Prostate gland (tissue), 2 donors: ENCODE results near the gene PDP2. TPM values are rescaled to one million over a fixed set of nuclear protein-coding genes. Genes with fewer than 3 reads are reported as not detected.

ENCODE experiments used
- DNase-seq: peaks from one replicate; pipeline ENCODE4 v3.0.0-alpha.2; 2019; ENCODE audit warnings: low spot score
- H3K27ac ChIP-seq, 2 donors: fragments of 200-600 bp; sonication (generic); 2 replicates each; pipeline ENCODE4 v1.5.1; 2017 to 2019
- H3K27me3 ChIP-seq: fragments of 200-600 bp; sonication (generic); replicated peaks from 2 replicates; pipeline ENCODE4 v1.5.1; 2019; ENCODE audit not compliant: insufficient read depth
- H3K36me3 ChIP-seq, 2 donors: fragments of 200-600 bp; sonication (generic); 1 replicate in 1 of 2; 2 replicates in 1 of 2; pipeline versions ENCODE4 v1.5.1 to v1.8.1; 2017 to 2019
- H3K4me1 ChIP-seq: fragments of 200-600 bp; sonication (generic); replicated peaks from 2 replicates; pipeline ENCODE4 v1.5.1; 2019
- H3K4me3 ChIP-seq, 2 donors: fragments of 200-600 bp; sonication (generic); 2 replicates each; pipeline ENCODE4 v1.5.1; 2017 to 2019
- H3K9me3 ChIP-seq: fragments of 200-600 bp; sonication (generic); 2 replicates; pipeline ENCODE4 v1.5.1; 2017
- CTCF ChIP-seq, 4 experiments: fragments of 200-600 bp in 2 of 4; fragments of 450-650 bp in 2 of 4; sonication (generic) in 2 of 4; IDR thresholded peaks; 1 replicate in 3 of 4; 2 replicates in 1 of 4; pipeline ENCODE4 v1.5.1; 2016 to 2019; ENCODE audit warnings: antibody characterized with exemption in 4 of 4, mild to moderate bottlenecking in 2 of 4, moderate library complexity in 2 of 4
- POLR2A ChIP-seq: fragments of 450-650 bp; IDR thresholded peaks from one replicate; pipeline ENCODE4 v1.6.1; 2016; ENCODE audit warnings: antibody characterized with exemption, mild to moderate bottlenecking
- POLR2AphosphoS5 ChIP-seq: sonication (generic); formaldehyde crosslinking; IDR thresholded peaks from one replicate; pipeline ENCODE4 v1.6.1; 2017; ENCODE audit warnings: antibody characterized with exemption
- WGBS: methylation state at CpG from one replicate; pipeline ENCODE4 v1.1.5; 2018; 5-methylcytosine and 5-hydroxymethylcytosine counted together
- intact Hi-C: fragments of 100-400 bp; cut with DNase I; formaldehyde crosslinking; loops from one replicate; pipeline ENCODE4 v1.14.2; 2022
- total RNA-seq, 2 donors: library from RNA; depleted of rRNA; stranded (reverse); fragments of >200 nt; gene quantifications; one replicate each; pipeline ENCODE4 v1.1.0, GENCODE V29; 2016

PDP2 gene
- total RNA-seq, 2 donors from 2014 or later, result 9.2 to 21.9 TPM

GRCh38 chr16:66899945-66900710, 19.8 kb downstream of the PDP2 start:
- TF ChIP-seq CTCF (IDR thresholded peaks at IDR 0.05), result no peak
- no peak for TF ChIP-seq POLR2AphosphoS5
- TF ChIP-seq POLR2A, result no peak
- Histone ChIP-seq H3K27me3 (no peaks in the 10 kb centered on the region), H3K4me1 (no peaks in the 10 kb centered on the region), H3K27ac (peak overlapping the region; percentile 54 to 73), H3K4me3 (no peak overlapping the region), H3K9me3 (no peaks in the 10 kb centered on the region), H3K36me3 (no peaks in the 10 kb centered on the region)
- no peak for DNase-seq
- intact Hi-C loops, result no loop called here
- WGBS, result 18% methylated on average over 9 of the region's 9 CpGs

- intact Hi-C loops, result no loop called here
- Histone ChIP-seq H3K4me1 (no peaks in the 10 kb centered on the region), H3K9me3 (no peaks in the 10 kb centered on the region), H3K36me3 (no peaks in the 10 kb centered on the region), H3K4me3 (no peak overlapping the region), H3K27me3 (no peaks in the 10 kb centered on the region), H3K27ac (peak overlapping the region; percentile 54 to 73)
- no peak for TF ChIP-seq POLR2A
- peak; percentile 32 for TF ChIP-seq POLR2AphosphoS5
- 39% methylated on average over 7 of the region's 7 CpGs for WGBS
- no peak for DNase-seq
Measured at GRCh38 chr16:66900721-66901441, 20.6 kb downstream of the PDP2 start.

GRCh38 chr16:66901626-66902025, 21.3 kb downstream of the PDP2 start:
- 97% methylated on average over 10 of the region's 10 CpGs for WGBS
- intact Hi-C loops, result no loop called here
- Histone ChIP-seq H3K9me3 (no peaks in the 10 kb centered on the region), H3K27me3 (no peaks in the 10 kb centered on the region), H3K4me1 (no peaks in the 10 kb centered on the region), H3K27ac (peak overlapping the region; percentile 54 to 73), H3K36me3 (no peaks in the 10 kb centered on the region), H3K4me3 (no peak overlapping the region)
- TF ChIP-seq CTCF (IDR thresholded peaks at IDR 0.05) (no peak), POLR2A (no peak), POLR2AphosphoS5 (no peak)
- no peak for DNase-seq

- Histone ChIP-seq H3K27ac (no peak overlapping the region), H3K9me3 (no peaks in the 10 kb centered on the region), H3K4me3 (no peak overlapping the region), H3K36me3 (no peaks in the 10 kb centered on the region), H3K27me3 (no peaks in the 10 kb centered on the region), H3K4me1 (no peaks in the 10 kb centered on the region)
- TF ChIP-seq POLR2AphosphoS5, result no peak
- no peak for TF ChIP-seq CTCF (IDR thresholded peaks at IDR 0.05)
- TF ChIP-seq POLR2A, result no peak
- intact Hi-C loops, result no loop called here
- WGBS, result 67% methylated on average over 14 of the region's 14 CpGs
- no peak for DNase-seq
Measured at GRCh38 chr16:66902648-66903543, 22.6 kb downstream of the PDP2 start.
